Activated naive CD8-positive, alpha-beta T cell treated with anti-CD3 and anti-CD28 coated beads, Interleukin-2, amount 10 ng/mL, durations not matched to agents 7 days and 5 days (primary cell): ENCODE measurements around the gene MRPL4. TPM values are rescaled to one million over a fixed set of nuclear protein-coding genes. Genes with fewer than 3 reads are reported as not detected.
"Not testable (repeated sequence)": the region's sequence is repeated elsewhere in the genome, so short reads cannot be mapped to it uniquely, and the experiment has no call there.

Source experiments
- ATAC-seq: fragments of 150-1000 bp; cut with Tn5 transposase; one replicate; pipeline ENCODE4 v1.10.0; 2021; ENCODE audit warnings: low read depth, moderate library complexity
- POLR2A ChIA-PET: fragments of 350-600 bp; sonication (Branson Sonifier 250); formaldehyde crosslinking; loops from one replicate; lab custom pipeline; 2021; ENCODE audit warnings: antibody characterized with exemption; lab: Charles Lee
- DNase-seq: peaks from one replicate; pipeline ENCODE4 v3.0.0; 2021
- H3K27ac Mint-ChIP-seq: one replicate; pipeline ENCODE4 v1.8.0; 2022; ENCODE audit warnings: mild to moderate bottlenecking, mixed read lengths
- H3K27me3 Mint-ChIP-seq: one replicate; pipeline ENCODE4 v1.8.0; 2022; ENCODE audit warnings: mild to moderate bottlenecking, moderate library complexity, mixed read lengths
- H3K36me3 Mint-ChIP-seq: one replicate; pipeline ENCODE4 v1.8.0; 2021; ENCODE audit warnings: mild to moderate bottlenecking, mixed read lengths
- H3K4me1 Mint-ChIP-seq: one replicate; pipeline ENCODE4 v1.8.0; 2021; ENCODE audit warnings: mixed read lengths
- H3K4me3 Mint-ChIP-seq: one replicate; pipeline ENCODE4 v1.8.0; 2022; ENCODE audit warnings: mild to moderate bottlenecking, moderate library complexity, mixed read lengths
- H3K9me3 Mint-ChIP-seq: one replicate; pipeline ENCODE4 v1.8.0; 2021; ENCODE audit warnings: mixed read lengths
- total RNA-seq, 2 experiments: library from RNA; stranded (reverse); gene quantifications; one replicate each; pipeline ENCODE4 v1.2.3, GENCODE V29; 2021

The MRPL4 gene
- total RNA-seq, 2 experiments from 2014 or later: 55.8 to 59.9 TPM

DNA sequence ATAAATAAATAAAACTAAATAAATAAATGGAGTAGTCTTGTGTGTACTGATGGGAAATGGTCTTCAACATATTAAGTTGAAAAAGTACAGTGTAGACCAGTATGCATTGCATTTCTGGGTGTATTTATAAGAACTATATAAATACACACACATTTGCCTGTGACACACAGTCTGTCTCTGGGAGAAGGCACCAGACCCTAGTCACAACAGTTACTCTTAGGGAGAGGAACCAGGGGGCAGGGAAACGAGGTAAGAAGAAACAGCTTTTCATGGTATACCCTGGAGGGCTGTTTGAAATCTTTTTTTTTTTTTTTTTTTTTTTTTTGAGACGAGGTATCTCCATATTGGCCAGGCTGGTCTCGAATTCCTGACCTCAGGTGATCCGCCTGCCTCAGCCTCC, 18.1 kb upstream of the MRPL4 start:
- no peaks in the 10 kb centered on the region for H3K9me3 Mint-ChIP-seq
- H3K27me3 Mint-ChIP-seq: peaks cover 2% of the 10 kb centered on the region
- DNase-seq (no peak), ATAC-seq (no peak)
- H3K4me3 Mint-ChIP-seq: no peak overlapping the region
- peaks cover 28% of the 10 kb centered on the region for H3K4me1 Mint-ChIP-seq
- no peaks in the 10 kb centered on the region for H3K36me3 Mint-ChIP-seq
- H3K27ac Mint-ChIP-seq: no peak overlapping the region
- POLR2A ChIA-PET: interaction anchor here (0.7 kb wide), 1 partner anchor 28 kb away, joined by 4 read pairs; no protein-coding TSS in a partner anchor

DNA sequence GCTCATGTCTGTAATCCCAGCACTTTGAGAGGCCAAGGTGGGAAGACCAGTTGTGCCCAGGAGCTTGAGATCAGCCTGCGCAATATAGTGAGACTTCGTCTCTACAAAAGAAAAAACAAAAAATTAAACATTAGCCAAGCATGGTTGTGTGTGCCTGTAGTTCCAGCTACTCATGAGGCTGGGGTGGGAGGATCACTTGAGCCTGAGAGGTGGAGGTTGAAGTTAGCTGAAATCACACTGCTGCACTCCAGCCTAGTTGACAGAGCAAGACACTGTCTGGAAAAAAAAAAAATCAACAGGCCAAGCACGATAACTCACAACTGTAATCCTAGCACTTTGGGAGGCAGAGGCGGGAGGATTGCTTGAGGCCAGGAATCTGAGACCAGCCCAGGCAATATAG, 17.0 kb upstream of the MRPL4 start:
- Mint-ChIP-seq H3K9me3 (no peaks in the 10 kb centered on the region), H3K4me1 (peaks cover 23% of the 10 kb centered on the region), H3K27me3 (peaks cover 2% of the 10 kb centered on the region), H3K36me3 (no peaks in the 10 kb centered on the region), H3K4me3 (no peak overlapping the region), H3K27ac (peak overlapping the region; percentile 98)
- POLR2A ChIA-PET: interaction anchor here (1.3 to 1.4 kb wide), 2 partner anchors 11 to 28 kb away, joined by 3 to 4 read pairs; no protein-coding TSS in a partner anchor
- ATAC-seq: no peak
- DNase-seq: no peak

DNA sequence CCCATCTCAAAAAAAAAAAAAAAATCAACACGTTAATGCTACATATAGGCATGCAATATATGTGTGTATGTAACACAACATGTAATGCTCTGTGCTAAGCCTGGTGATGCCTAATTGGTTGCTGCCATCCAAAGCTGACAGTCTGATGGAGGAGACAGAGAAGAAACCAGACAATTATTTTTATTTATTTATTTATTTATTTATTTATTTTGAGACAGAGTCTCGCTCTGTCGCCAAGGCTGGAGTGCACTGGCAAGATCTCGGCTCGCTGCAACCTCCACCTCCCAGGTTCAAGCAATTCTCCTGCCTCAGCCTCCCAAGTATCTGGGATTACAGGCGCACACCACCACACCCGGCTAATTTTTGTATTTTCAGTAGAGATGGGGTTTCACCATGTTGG, 16.6 kb upstream of the MRPL4 start:
- DNase-seq, ATAC-seq, H3K9me3 Mint-ChIP-seq, H3K27me3 Mint-ChIP-seq, H3K36me3 Mint-ChIP-seq: not testable (repeated sequence)
- POLR2A ChIA-PET: interaction anchor here (1.0 to 1.7 kb wide), 10 partner anchors 9 to 193 kb away, joined by 3 to 6 read pairs (median 4); partner anchors contain the start of gene DNMT1
- Mint-ChIP-seq H3K4me3 (peak overlapping the region; percentile 92), H3K4me1 (peaks cover 23% of the 10 kb centered on the region), H3K27ac (peak overlapping the region; percentile 98)

DNA sequence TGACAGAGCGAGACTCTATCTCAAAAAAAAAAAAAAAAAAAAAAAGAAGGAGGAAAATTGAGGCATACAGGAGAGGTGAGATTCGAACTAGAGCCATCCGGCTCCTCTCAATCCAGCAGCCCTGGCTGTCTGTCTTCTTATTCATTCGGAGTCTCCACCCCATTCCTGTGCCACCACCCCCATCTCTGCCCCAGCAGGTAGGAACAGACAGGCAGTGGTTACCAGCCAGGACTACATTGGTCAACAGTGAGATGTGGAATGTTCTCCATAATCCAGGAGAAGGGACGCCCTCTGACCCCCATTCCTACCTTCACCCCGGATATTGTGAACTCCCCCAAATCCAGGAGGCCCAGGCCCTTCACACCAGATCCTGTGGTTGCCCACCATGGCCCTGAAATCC, 14.3 kb upstream of the MRPL4 start:
- H3K4me3 Mint-ChIP-seq: no peak overlapping the region
- DNase-seq (no peak), ATAC-seq (no peak)
- H3K9me3 Mint-ChIP-seq: no peaks in the 10 kb centered on the region
- no peak overlapping the region for H3K27ac Mint-ChIP-seq
- H3K36me3 Mint-ChIP-seq: no peaks in the 10 kb centered on the region
- POLR2A ChIA-PET: interaction anchor here (0.7 kb wide), 2 partner anchors 93 to 168 kb away, joined by 3 to 4 read pairs; no protein-coding TSS in a partner anchor
- H3K27me3 Mint-ChIP-seq: peaks cover 2% of the 10 kb centered on the region
- peaks cover 18% of the 10 kb centered on the region for H3K4me1 Mint-ChIP-seq

DNA sequence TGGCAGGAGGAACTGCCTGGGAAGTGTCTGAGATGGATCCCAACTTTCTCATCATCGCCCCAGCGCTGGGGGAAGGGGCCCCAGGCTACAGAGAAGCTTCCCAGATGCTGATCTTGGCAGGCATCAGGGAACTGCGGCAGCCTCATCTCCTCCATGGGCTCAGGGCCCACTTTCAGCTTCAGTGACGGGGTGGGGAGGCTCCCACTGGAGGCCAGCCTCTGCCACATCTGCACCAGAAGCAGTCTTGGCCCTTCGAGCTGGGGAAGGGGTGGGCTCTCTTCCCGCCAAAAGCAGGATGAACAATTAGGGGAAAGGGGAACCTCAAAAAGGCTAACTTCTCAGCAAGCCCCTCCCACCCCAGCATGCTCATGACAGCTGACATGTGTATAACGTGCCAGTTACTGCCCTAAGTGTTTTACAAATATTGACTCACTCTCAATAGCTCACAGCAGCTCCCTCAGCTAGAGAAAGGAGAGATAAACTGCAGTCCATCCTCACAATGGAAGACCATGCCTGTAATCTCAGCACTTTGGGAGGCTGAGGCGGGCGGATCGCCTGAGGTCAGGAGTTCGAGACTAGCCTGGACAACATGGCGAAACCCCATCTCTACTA, 13.7 kb upstream of the MRPL4 start:
- no peaks in the 10 kb centered on the region for H3K9me3 Mint-ChIP-seq
- H3K27me3 Mint-ChIP-seq: peaks cover 2% of the 10 kb centered on the region
- peaks cover 18% of the 10 kb centered on the region for H3K4me1 Mint-ChIP-seq
- H3K27ac Mint-ChIP-seq: no peak overlapping the region
- H3K36me3 Mint-ChIP-seq: no peaks in the 10 kb centered on the region
- H3K4me3 Mint-ChIP-seq: no peak overlapping the region
- no peak for DNase-seq
- POLR2A ChIA-PET: interaction anchor here (1.0 kb wide), 1 partner anchor 12 kb away, joined by 3 read pairs; no protein-coding TSS in a partner anchor
- ATAC-seq: no peak

DNA sequence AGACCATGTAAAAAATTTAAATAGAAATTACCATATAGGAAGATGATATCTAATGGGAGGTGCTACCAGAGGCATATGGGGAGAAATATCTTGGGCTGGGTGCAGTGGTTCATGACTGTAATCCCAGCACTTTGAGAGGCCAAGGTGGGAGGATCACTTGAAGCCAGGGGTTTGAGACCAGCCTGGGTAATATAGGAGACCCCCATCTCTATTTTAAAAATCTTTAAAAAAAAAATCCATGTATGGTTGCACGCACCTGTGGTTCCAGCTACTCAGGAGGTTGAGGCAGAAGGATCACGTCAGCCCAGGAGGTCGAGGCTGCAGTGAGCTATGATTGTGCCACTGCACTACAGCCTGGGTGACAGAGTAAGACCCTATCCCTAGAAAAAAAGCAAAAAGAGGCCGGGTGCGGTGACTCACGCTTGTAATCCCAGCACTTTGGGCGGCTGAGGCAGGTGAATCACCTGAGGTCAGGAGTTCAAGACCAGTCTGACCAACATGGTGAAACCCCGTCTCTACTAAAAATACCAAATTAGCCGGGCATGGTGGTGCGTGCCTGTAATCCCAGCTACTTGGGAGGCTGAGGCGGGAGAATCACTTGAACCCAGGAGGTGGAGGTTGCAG, 10.1 kb upstream of the MRPL4 start:
- H3K9me3 Mint-ChIP-seq, H3K27ac Mint-ChIP-seq, DNase-seq, H3K4me1 Mint-ChIP-seq, ATAC-seq, H3K36me3 Mint-ChIP-seq, H3K4me3 Mint-ChIP-seq, H3K27me3 Mint-ChIP-seq: not testable (repeated sequence)
- POLR2A ChIA-PET: interaction anchor here (0.6 kb wide), 1 partner anchor 121 kb away, joined by 4 read pairs; no protein-coding TSS in a partner anchor

DNA sequence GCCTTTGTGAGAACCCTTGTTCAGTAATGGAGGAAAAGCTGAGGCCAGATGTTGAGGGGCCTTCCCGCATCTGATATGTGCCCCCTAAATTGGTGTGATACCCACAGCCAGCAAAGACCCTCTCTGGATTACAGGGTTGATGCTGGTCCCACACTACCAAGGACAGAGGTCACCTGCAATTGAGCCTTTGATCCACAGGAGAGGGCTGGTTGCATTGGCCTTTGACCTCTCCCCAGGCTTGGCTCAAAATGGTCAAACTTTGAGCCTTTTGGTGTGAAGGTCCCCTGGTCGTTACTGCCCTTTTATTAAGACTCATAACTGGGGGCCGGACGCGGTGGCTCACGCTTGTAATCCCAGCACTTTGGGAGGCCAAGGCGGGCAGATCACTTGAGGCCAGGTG, 8.4 kb upstream of the MRPL4 start:
- no peaks in the 10 kb centered on the region for H3K27me3 Mint-ChIP-seq
- no peaks in the 10 kb centered on the region for H3K36me3 Mint-ChIP-seq
- no peak overlapping the region for H3K4me3 Mint-ChIP-seq
- no peak overlapping the region for H3K27ac Mint-ChIP-seq
- H3K4me1 Mint-ChIP-seq: no peaks in the 10 kb centered on the region
- H3K9me3 Mint-ChIP-seq: no peaks in the 10 kb centered on the region
- POLR2A ChIA-PET: no interaction called here
- DNase-seq (no peak), ATAC-seq (no peak)

DNA sequence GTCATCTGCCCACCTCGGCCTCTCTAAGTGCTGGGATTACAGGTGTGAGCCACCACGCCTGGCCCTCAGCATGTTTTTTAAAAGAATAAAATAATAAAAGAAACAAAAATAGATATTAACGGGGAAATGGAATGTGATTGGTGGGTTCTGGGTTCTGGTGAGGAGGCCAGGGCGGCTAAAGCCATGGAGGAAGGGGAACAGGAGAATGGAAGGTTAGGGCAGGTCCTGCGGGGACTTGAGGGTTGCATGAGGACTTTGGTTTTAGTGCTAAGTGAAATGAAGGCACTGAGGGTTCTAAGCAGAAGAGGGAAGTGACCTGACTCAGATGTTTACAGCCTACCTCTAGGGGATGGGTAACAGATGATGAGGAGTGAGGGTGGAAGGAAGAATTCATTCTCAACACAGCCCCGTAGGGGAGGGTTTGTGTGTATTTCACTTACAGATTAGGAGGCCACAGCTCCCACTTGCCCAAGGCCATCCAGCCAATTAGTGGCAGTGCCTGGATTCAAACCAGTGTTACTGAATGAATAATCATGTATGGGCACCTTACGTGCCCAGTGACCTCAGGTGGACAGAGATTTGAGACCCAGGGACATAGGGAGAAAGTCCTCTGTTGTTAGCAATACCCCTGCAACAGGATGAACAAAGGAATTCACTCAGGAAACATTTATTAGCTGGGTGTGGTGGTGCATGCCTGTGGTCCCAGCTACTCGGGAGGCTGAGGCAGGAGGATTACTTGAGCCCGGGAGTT, 6.7 kb upstream of the MRPL4 start:
- H3K36me3 Mint-ChIP-seq: no peaks in the 10 kb centered on the region
- DNase-seq: no peak
- no peaks in the 10 kb centered on the region for H3K9me3 Mint-ChIP-seq
- POLR2A ChIA-PET: interaction anchor here (1.3 kb wide), 1 partner anchor 10 kb away, joined by 3 read pairs; no protein-coding TSS in a partner anchor
- no peak overlapping the region for H3K27ac Mint-ChIP-seq
- ATAC-seq: no peak
- no peaks in the 10 kb centered on the region for H3K27me3 Mint-ChIP-seq
- peaks cover 3% of the 10 kb centered on the region for H3K4me1 Mint-ChIP-seq
- no peak overlapping the region for H3K4me3 Mint-ChIP-seq

DNA sequence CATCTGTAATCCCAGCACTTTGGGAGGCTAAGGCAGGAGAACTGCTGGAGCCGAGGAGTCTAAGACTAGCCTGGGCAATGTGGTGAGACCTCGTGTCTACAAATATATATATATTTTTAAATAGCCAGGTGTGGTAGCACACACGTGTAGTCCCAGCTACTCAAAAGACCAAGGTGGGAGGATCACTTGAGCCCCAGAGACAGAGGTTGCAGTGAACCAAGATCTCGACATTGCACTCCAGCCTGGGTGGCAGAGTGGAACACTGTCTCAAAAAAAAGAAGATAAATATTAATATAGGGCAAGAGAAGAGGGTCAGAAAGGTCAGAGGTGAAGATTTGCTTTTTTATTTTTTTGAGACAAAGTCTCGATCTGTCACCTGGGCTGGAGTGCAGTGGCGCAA, 5.5 kb upstream of the MRPL4 start:
- Mint-ChIP-seq H3K36me3 (no peaks in the 10 kb centered on the region), H3K9me3 (no peaks in the 10 kb centered on the region), H3K27ac (no peak overlapping the region), H3K4me3 (no peak overlapping the region), H3K27me3 (no peaks in the 10 kb centered on the region), H3K4me1 (peaks cover 5% of the 10 kb centered on the region)
- ATAC-seq: no peak
- POLR2A ChIA-PET: interaction anchor here (1.3 kb wide), 1 partner anchor 11 kb away, joined by 3 read pairs; no protein-coding TSS in a partner anchor
- no peak for DNase-seq

DNA sequence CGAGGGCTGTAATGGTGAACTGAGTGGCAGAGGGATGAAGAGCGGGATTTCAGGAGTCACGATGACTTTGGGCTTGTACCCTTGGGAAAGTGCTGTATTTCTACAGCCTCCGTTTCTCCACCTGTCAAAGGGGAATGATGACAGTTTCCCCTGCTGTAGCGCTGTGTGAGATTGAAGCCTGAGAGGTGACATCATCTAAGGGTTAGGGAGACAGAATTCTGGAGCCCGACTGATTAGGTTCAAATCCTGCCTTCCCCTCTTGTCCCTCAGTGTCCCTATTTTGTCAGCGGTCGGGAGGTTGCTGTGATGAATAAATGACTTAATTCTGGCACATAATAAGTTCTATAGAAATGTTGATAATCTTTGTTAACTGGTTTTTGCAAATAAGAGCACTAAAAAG, 693 bp downstream of the MRPL4 start:
- Mint-ChIP-seq H3K27ac (peak overlapping the region; percentile 96), H3K9me3 (no peaks in the 10 kb centered on the region), H3K36me3 (peaks cover 23% of the 10 kb centered on the region), H3K4me1 (peaks cover 24% of the 10 kb centered on the region), H3K4me3 (peak overlapping the region; percentile 94), H3K27me3 (no peaks in the 10 kb centered on the region)
- POLR2A ChIA-PET: interaction anchor here (1.1 kb wide), 1 partner anchor 16 kb away, joined by 3 read pairs; no protein-coding TSS in a partner anchor
- DNase-seq: no peak
- ATAC-seq: no peak

DNA sequence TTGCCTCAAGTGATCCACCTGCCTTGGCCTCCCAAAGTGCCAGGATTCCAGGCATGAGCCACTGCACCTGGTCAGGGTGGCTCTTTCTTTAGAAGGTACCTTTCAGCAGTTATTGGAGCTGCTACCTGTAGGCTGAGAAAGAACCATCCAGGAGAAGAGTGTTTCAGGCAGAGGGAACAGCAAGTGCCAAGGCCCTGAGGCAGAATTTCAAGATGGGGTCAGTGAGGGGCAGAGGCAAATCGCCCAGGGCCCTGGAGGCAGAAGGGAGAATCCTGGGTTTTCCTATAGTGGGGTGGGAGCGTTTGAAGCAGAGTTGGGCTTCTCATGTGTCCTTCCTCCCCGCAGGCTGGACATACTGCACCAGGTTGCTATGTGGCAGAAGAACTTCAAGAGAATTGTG, 2.2 kb downstream of the MRPL4 start:
- H3K4me3 Mint-ChIP-seq: no peak overlapping the region
- DNase-seq (no peak), ATAC-seq (no peak)
- POLR2A ChIA-PET: no interaction called here
- no peaks in the 10 kb centered on the region for H3K27me3 Mint-ChIP-seq
- peaks cover 27% of the 10 kb centered on the region for H3K36me3 Mint-ChIP-seq
- peaks cover 31% of the 10 kb centered on the region for H3K4me1 Mint-ChIP-seq
- H3K27ac Mint-ChIP-seq: peak overlapping the region; percentile 38
- H3K9me3 Mint-ChIP-seq: no peaks in the 10 kb centered on the region

DNA sequence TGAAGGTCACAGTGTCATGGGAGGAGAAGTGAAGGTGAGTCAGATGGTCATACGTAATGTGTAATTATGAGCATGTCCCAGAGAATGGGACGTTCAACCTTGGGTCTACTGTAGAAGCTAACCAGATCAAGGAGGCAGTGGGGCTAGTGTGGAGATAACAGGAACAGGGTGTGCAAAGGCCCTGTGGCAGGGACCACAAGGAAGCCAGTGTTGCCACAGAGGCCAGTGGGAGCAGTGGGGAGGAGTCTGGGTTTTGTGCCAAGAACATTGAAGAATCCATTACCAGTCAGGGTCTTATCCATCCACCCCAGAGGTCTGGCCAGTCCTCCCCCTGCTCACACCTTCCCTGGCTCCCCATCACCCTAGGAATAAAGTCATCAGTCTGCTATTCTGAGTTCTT, 3.3 kb downstream of the MRPL4 start:
- Mint-ChIP-seq H3K27ac (no peak overlapping the region), H3K27me3 (no peaks in the 10 kb centered on the region), H3K4me1 (peaks cover 32% of the 10 kb centered on the region), H3K36me3 (peaks cover 30% of the 10 kb centered on the region), H3K4me3 (no peak overlapping the region), H3K9me3 (no peaks in the 10 kb centered on the region)
- POLR2A ChIA-PET: no interaction called here
- ATAC-seq: no peak
- DNase-seq: no peak

DNA sequence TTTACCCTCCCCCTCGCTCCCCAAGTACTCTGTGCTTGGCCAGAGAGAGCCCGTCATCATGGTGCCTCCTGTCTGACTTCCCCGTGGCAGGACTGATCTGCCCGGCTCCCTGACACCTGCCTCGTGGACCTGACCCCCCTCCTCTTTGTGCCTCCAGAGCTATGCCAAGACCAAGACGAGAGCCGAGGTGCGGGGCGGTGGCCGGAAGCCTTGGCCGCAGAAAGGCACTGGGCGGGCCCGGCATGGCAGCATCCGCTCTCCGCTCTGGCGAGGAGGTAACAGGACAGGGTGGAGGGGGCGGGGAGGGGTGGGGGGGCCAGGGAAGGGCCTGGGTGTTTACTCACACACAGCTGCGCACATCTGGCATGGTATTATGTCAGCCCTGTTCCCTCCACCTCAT, 4.5 kb downstream of the MRPL4 start:
- H3K27ac Mint-ChIP-seq: no peak overlapping the region
- H3K4me1 Mint-ChIP-seq: peaks cover 30% of the 10 kb centered on the region
- H3K4me3 Mint-ChIP-seq: no peak overlapping the region
- ATAC-seq (no peak), DNase-seq (no peak)
- POLR2A ChIA-PET: interaction anchor here (0.6 kb wide), 1 partner anchor 160 kb away, joined by 3 read pairs; no protein-coding TSS in a partner anchor
- H3K36me3 Mint-ChIP-seq: peaks cover 30% of the 10 kb centered on the region
- no peaks in the 10 kb centered on the region for H3K9me3 Mint-ChIP-seq
- no peaks in the 10 kb centered on the region for H3K27me3 Mint-ChIP-seq
